Measurements from ENCODE around the gene TNPO1.

The TNPO1 gene

DNA sequence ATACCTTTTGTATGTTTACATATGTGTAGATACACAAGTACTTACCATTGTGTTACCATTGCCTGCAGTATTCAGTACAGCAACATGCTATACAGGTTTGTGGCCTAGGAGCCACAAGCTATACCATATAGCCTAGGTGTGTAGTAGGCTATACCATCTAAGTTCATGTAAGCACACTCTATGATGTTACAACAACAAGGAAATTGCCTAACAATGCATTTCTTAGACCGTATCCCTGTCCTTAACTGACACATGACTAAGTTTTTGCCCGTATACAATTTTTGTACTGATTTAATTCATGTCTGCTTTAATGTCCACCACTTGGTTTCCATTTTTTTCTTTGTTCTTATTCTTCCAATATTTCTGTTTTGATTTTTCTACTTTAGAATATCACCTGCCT lies 18.5 kb downstream of the TNPO1 start:
- H3K79me2 ChIP-seq (ENCODE audit: control insufficient read depth, insufficient read depth, low read length), result peaks cover 2% of the 10 kb centered on the region
- no peak overlapping the region for H2BK5ac ChIP-seq (ENCODE audit: low read length)
- H3K56ac ChIP-seq (ENCODE audit: low read length), result no peak overlapping the region
- no peak overlapping the region for H3K27ac ChIP-seq (ENCODE audit: low read depth, low read length)
- H2BK120ac ChIP-seq (ENCODE audit: low read depth, low read length), result no peak overlapping the region
- no peak for DNase-seq
- no peak overlapping the region for H3K18ac ChIP-seq (ENCODE audit: low read length)
- H3K9ac ChIP-seq (ENCODE audit: low read length), result no peak overlapping the region
- peaks cover 10% of the 10 kb centered on the region for H3K79me1 ChIP-seq (ENCODE audit: low read length)
- no CpG with 5 or more reads among the region's 2 CpGs for WGBS (ENCODE audit: extremely low coverage, insufficient coverage, low lambda C conversion rate)
- no peak overlapping the region for H4K8ac ChIP-seq (ENCODE audit: low read depth, low read length)
- H4K5ac ChIP-seq (ENCODE audit: low read length), result no peak overlapping the region
- no peak overlapping the region for H2AK5ac ChIP-seq (ENCODE audit: low read length)
- no peak overlapping the region for H3K4ac ChIP-seq (ENCODE audit: low read depth, low read length)
- no peak overlapping the region for H2BK15ac ChIP-seq (replicated peaks; ENCODE audit: low read depth)
- no peaks in the 10 kb centered on the region for H3K4me1 ChIP-seq (ENCODE audit: control insufficient read depth, low read depth, low read length)
- H3K23ac ChIP-seq (ENCODE audit: low read length), result no peak overlapping the region
- H3K27me3 ChIP-seq (ENCODE audit: insufficient read depth, low read length, poor library complexity), result no peaks in the 10 kb centered on the region
- H3K4me3 ChIP-seq (ENCODE audit: low read length), result no peak overlapping the region
- no peaks in the 10 kb centered on the region for H3K36me3 ChIP-seq (ENCODE audit: control insufficient read depth, insufficient read depth, low read length)
- H3K4me2 ChIP-seq (ENCODE audit: low read length), result no peak overlapping the region

DNA sequence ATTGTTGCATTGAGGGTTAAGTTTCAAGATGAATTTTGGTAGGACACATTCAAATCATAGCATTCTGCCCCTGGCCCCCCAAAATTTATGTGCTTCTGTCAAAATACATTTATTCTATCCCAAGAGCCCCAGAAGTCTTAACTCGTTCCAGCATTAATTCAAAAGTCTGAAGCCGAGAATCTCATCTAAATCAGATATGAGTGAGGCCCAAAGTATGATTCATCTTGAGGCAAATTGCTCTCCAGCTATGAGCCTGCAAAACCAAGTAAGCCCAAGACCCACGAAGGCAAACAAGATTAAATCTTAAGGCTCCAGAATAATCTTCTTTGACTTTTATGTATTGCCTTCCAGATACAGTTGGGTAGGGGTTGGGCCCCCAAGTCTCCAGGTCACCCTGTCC lies 19.2 kb downstream of the TNPO1 start:
- H2BK120ac ChIP-seq (ENCODE audit: low read depth, low read length), result no peak overlapping the region
- H3K4me3 ChIP-seq (ENCODE audit: low read length), result no peak overlapping the region
- no peak overlapping the region for H3K9ac ChIP-seq (ENCODE audit: low read length)
- H2AK5ac ChIP-seq (ENCODE audit: low read length), result no peak overlapping the region
- H4K5ac ChIP-seq (ENCODE audit: low read length), result no peak overlapping the region
- no peak overlapping the region for H4K8ac ChIP-seq (ENCODE audit: low read depth, low read length)
- H3K4ac ChIP-seq (ENCODE audit: low read depth, low read length), result no peak overlapping the region
- no peak overlapping the region for H2BK15ac ChIP-seq (replicated peaks; ENCODE audit: low read depth)
- H3K4me1 ChIP-seq (ENCODE audit: control insufficient read depth, low read depth, low read length), result no peaks in the 10 kb centered on the region
- H3K18ac ChIP-seq (ENCODE audit: low read length), result no peak overlapping the region
- H3K36me3 ChIP-seq (ENCODE audit: control insufficient read depth, insufficient read depth, low read length), result no peaks in the 10 kb centered on the region
- DNase-seq, result no peak
- no peaks in the 10 kb centered on the region for H3K27me3 ChIP-seq (ENCODE audit: insufficient read depth, low read length, poor library complexity)
- no peak overlapping the region for H3K23ac ChIP-seq (ENCODE audit: low read length)
- peaks cover 12% of the 10 kb centered on the region for H3K79me1 ChIP-seq (ENCODE audit: low read length)
- H2BK5ac ChIP-seq (ENCODE audit: low read length), result no peak overlapping the region
- WGBS (ENCODE audit: extremely low coverage, insufficient coverage, low lambda C conversion rate), result no CpG with 5 or more reads among the region's 3 CpGs
- no peak overlapping the region for H3K27ac ChIP-seq (ENCODE audit: low read depth, low read length)
- peaks cover 2% of the 10 kb centered on the region for H3K79me2 ChIP-seq (ENCODE audit: control insufficient read depth, insufficient read depth, low read length)
- H3K4me2 ChIP-seq (ENCODE audit: low read length), result no peak overlapping the region
- no peak overlapping the region for H3K56ac ChIP-seq (ENCODE audit: low read length)

DNA sequence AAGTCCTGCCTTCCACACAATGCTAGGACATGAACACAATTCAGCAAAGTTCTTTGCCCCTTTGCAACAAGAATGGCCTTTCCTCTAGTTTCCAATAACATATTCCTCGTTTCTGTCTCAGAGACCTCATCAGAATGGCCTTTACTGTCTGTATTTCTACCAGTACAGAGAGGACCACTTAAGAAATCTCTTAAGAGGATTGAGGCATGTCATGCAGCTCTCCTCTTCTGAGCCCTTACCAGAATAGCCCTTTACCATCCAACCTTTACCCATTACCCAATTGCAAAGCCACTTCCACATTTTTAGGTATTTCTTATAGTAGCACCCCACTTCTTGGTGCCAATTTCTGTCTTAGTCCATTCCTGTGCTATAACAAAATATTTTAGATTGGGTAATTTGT lies 20.3 kb downstream of the TNPO1 start:
- Histone ChIP-seq H3K79me2 (ENCODE audit: control insufficient read depth, insufficient read depth, low read length) (peaks cover 4% of the 10 kb centered on the region), H3K4me1 (ENCODE audit: control insufficient read depth, low read depth, low read length) (no peaks in the 10 kb centered on the region), H3K56ac (ENCODE audit: low read length) (no peak overlapping the region), H3K36me3 (ENCODE audit: control insufficient read depth, insufficient read depth, low read length) (no peaks in the 10 kb centered on the region), H3K79me1 (ENCODE audit: low read length) (peaks cover 12% of the 10 kb centered on the region), H3K27ac (ENCODE audit: low read depth, low read length) (no peak overlapping the region), H2BK5ac (ENCODE audit: low read length) (no peak overlapping the region), H3K9ac (ENCODE audit: low read length) (no peak overlapping the region), H3K27me3 (ENCODE audit: insufficient read depth, low read length, poor library complexity) (no peaks in the 10 kb centered on the region), H2BK15ac (replicated peaks; ENCODE audit: low read depth) (no peak overlapping the region), H3K4me2 (ENCODE audit: low read length) (no peak overlapping the region), H3K4ac (ENCODE audit: low read depth, low read length) (no peak overlapping the region), H2BK120ac (ENCODE audit: low read depth, low read length) (no peak overlapping the region), H3K4me3 (ENCODE audit: low read length) (no peak overlapping the region), H3K23ac (ENCODE audit: low read length) (no peak overlapping the region), H3K18ac (ENCODE audit: low read length) (no peak overlapping the region), H4K8ac (ENCODE audit: low read depth, low read length) (no peak overlapping the region), H2AK5ac (ENCODE audit: low read length) (no peak overlapping the region), H4K5ac (ENCODE audit: low read length) (no peak overlapping the region)
- no CpG with 5 or more reads among the region's 1 CpG for WGBS (ENCODE audit: extremely low coverage, insufficient coverage, low lambda C conversion rate)
- no peak for DNase-seq

DNA sequence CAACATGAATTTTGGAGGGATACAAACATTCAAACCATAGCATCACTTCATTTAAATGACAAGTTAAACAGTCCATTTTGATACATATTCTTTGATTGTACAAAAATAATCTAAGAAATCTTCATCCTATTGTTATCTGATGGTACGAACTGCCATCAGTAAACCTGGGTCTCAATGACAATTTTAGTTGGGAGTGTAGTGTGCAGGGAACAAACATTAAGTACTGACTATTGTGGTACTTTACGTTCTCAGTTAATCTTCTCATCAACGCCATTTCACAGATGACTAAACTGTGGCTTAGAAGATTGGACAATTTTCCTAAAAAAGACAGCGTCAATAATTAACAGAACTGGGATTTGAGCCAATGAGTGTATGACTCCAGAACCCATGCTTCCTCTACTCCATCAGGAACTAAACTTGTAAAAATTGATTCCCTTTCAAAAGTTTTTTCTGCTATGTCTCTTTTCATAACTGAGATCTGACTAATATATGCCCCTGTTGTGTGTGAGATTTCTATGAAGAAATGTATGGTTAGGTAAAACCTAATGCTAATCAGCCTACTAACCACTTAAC lies 21.1 kb downstream of the TNPO1 start:
- Histone ChIP-seq H3K4me3 (ENCODE audit: low read length) (no peak overlapping the region), H3K79me2 (ENCODE audit: control insufficient read depth, insufficient read depth, low read length) (peaks cover 4% of the 10 kb centered on the region), H3K4ac (ENCODE audit: low read depth, low read length) (no peak overlapping the region), H3K36me3 (ENCODE audit: control insufficient read depth, insufficient read depth, low read length) (no peaks in the 10 kb centered on the region), H3K9ac (ENCODE audit: low read length) (no peak overlapping the region), H3K23ac (ENCODE audit: low read length) (no peak overlapping the region), H3K4me1 (ENCODE audit: control insufficient read depth, low read depth, low read length) (no peaks in the 10 kb centered on the region), H2BK5ac (ENCODE audit: low read length) (no peak overlapping the region), H3K4me2 (ENCODE audit: low read length) (no peak overlapping the region), H3K18ac (ENCODE audit: low read length) (no peak overlapping the region), H2BK120ac (ENCODE audit: low read depth, low read length) (no peak overlapping the region), H2AK5ac (ENCODE audit: low read length) (no peak overlapping the region), H3K27me3 (ENCODE audit: insufficient read depth, low read length, poor library complexity) (no peaks in the 10 kb centered on the region), H3K27ac (ENCODE audit: low read depth, low read length) (no peak overlapping the region), H3K79me1 (ENCODE audit: low read length) (peaks cover 12% of the 10 kb centered on the region), H2BK15ac (replicated peaks; ENCODE audit: low read depth) (no peak overlapping the region), H4K5ac (ENCODE audit: low read length) (no peak overlapping the region), H3K56ac (ENCODE audit: low read length) (no peak overlapping the region), H4K8ac (ENCODE audit: low read depth, low read length) (no peak overlapping the region)
- WGBS (ENCODE audit: extremely low coverage, insufficient coverage, low lambda C conversion rate), result no CpG with 5 or more reads among the region's 4 CpGs
- DNase-seq, result no peak

DNA sequence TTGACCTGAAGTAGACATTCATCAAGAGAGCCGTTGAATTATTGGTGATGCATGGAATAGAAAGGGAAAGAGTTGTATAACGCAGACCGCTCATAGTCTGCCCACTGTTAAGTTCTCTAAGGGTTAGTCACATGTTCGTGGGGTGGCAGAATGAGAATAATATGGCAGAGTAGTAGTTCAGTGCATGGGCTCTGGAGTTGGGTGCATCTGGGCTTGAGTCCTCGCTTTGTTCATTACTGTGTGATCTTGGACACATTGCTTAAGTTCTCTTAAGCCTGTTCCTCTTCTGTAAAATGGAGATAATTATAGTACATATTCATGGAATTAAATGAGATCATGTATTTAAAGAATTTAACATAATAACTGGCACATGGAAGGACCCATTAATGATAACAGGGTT lies 23.6 kb downstream of the TNPO1 start:
- no peak overlapping the region for H4K5ac ChIP-seq (ENCODE audit: low read length)
- no peak overlapping the region for H3K9ac ChIP-seq (ENCODE audit: low read length)
- H3K18ac ChIP-seq (ENCODE audit: low read length), result no peak overlapping the region
- no peaks in the 10 kb centered on the region for H3K27me3 ChIP-seq (ENCODE audit: insufficient read depth, low read length, poor library complexity)
- H3K23ac ChIP-seq (ENCODE audit: low read length), result no peak overlapping the region
- no CpG with 5 or more reads among the region's 5 CpGs for WGBS (ENCODE audit: extremely low coverage, insufficient coverage, low lambda C conversion rate)
- peaks cover 2% of the 10 kb centered on the region for H3K79me2 ChIP-seq (ENCODE audit: control insufficient read depth, insufficient read depth, low read length)
- H3K4me1 ChIP-seq (ENCODE audit: control insufficient read depth, low read depth, low read length), result no peaks in the 10 kb centered on the region
- no peak for DNase-seq
- no peak overlapping the region for H3K56ac ChIP-seq (ENCODE audit: low read length)
- no peak overlapping the region for H2BK5ac ChIP-seq (ENCODE audit: low read length)
- no peak overlapping the region for H3K27ac ChIP-seq (ENCODE audit: low read depth, low read length)
- no peak overlapping the region for H3K4me3 ChIP-seq (ENCODE audit: low read length)
- no peak overlapping the region for H3K4ac ChIP-seq (ENCODE audit: low read depth, low read length)
- no peaks in the 10 kb centered on the region for H3K36me3 ChIP-seq (ENCODE audit: control insufficient read depth, insufficient read depth, low read length)
- no peak overlapping the region for H4K8ac ChIP-seq (ENCODE audit: low read depth, low read length)
- peaks cover 6% of the 10 kb centered on the region for H3K79me1 ChIP-seq (ENCODE audit: low read length)
- H2AK5ac ChIP-seq (ENCODE audit: low read length), result no peak overlapping the region
- no peak overlapping the region for H2BK120ac ChIP-seq (ENCODE audit: low read depth, low read length)
- H2BK15ac ChIP-seq (replicated peaks; ENCODE audit: low read depth), result no peak overlapping the region
- no peak overlapping the region for H3K4me2 ChIP-seq (ENCODE audit: low read length)
